Erythroblast (primary cell): ENCODE measurements around the gene KLK5.

Experiments
- GATA1 ChIP-seq: IDR thresholded peaks from 2 replicates; pipeline ENCODE4 v1.6.1; 2011; ENCODE audit warnings: low read depth, mild to moderate bottlenecking, control low read depth, low read length, moderate library complexity
- POLR2A ChIP-seq: IDR thresholded peaks from 2 replicates; pipeline ENCODE4 v1.6.1; 2011; ENCODE audit warnings: mild to moderate bottlenecking, low read length

DNA sequence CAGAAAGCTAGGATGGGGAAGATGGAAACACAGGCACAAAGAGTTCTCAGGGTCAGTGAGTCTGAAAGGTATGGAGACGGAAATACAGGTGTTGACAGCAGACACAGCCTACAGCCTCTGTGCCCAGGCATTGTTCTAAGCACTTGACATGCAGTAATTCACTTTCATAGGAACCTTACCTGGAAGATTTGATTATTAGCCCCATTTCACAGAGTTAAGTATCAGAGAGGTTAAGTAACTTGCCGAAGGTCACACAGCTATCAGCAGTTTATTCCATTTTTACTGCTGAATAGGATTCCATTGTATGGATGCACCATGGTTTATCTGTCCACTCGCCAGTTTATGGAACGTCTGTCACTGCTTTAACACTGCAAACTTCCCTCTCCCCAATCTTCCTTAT is 54.8 kb downstream of the KLK5 start:
- TF ChIP-seq POLR2A: no peak
- TF ChIP-seq GATA1: no peak
